Measurements from ENCODE around the gene OR2L5.

OR2L5 gene

DNA sequence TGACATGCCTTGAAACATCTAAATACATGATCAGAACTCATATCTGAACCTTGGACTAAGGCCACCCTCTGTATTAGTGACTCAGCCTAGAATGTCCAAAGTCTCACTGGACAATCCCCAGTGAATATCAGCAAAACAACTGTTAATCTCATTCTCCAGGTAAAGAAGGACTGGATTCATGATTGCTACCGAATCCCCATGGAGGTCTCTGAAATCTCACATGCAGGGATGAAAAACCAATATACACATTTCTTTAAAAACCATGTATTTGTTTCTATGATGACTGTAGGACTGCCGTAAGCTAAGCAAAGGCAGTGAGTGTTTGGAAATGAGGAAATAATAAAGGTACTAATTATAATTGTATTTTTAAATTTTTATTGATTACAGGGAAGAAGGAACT lies 33.1 kb downstream of the OR2L5 start, which contains the start of gene OR2L3:
Gene OR2L3, plus strand, starts transcription at position 301 of the 400 bp plus-strand sequence. CDS start 13,846 bp downstream, outside the sequence.
- Histone ChIP-seq H3K27me3 (ENCODE audit: control insufficient read depth in 1 of 2, insufficient read depth in 2 of 2, low read length in 2 of 2) (no peaks in the 10 kb centered on the region), H3K9ac (ENCODE audit: low read length in 2 of 2) (no peak within 1 kb of the TSS), H3K4me3 (ENCODE audit: low read length in 2 of 2) (no peak within 1 kb of the TSS), H3K9me3 (ENCODE audit: control insufficient read depth in 2 of 2, low read length in 2 of 2) (no peaks in the 10 kb centered on the region), H3K27ac (ENCODE audit: low read length) (no peak within 1 kb of the TSS), H3K36me3 (ENCODE audit: control insufficient read depth in 2 of 2, insufficient read depth in 2 of 2, low read length in 2 of 2) (no peaks in the 10 kb centered on the region), H3K4me1 (ENCODE audit: control insufficient read depth, insufficient read depth, low read length) (no peaks in the 10 kb centered on the region)

DNA sequence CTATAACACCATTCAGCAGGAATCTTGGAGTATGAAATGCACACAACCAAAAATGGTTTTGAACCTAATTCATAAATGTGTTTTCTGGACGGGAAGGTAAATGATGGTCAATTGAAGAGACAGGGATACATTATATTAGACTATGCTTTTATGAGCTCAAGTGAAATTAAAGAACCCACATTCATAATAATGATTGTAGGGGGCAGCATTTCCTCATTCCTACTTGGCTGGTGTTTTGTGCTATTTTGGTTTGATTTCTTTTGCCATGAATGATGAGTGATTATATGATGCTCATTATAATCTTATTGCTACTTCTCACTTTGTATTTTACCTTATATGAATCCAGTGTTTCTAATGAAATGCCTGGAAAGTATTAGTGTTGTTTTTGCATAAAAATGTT lies 33.5 kb downstream of the OR2L5 start:
- no peak overlapping the region for H3K27ac ChIP-seq (ENCODE audit: low read length)
- H3K9ac ChIP-seq (ENCODE audit: low read length in 2 of 2): no peak overlapping the region
- H3K27me3 ChIP-seq (ENCODE audit: control insufficient read depth in 1 of 2, insufficient read depth in 2 of 2, low read length in 2 of 2): no peaks in the 10 kb centered on the region
- H3K4me3 ChIP-seq (ENCODE audit: low read length in 2 of 2): no peak overlapping the region
- no peaks in the 10 kb centered on the region for H3K36me3 ChIP-seq (ENCODE audit: control insufficient read depth in 2 of 2, insufficient read depth in 2 of 2, low read length in 2 of 2)
- no peaks in the 10 kb centered on the region for H3K4me1 ChIP-seq (ENCODE audit: control insufficient read depth, insufficient read depth, low read length)
- H3K9me3 ChIP-seq (ENCODE audit: control insufficient read depth in 2 of 2, low read length in 2 of 2): no peaks in the 10 kb centered on the region

- Histone ChIP-seq H3K4me1 (ENCODE audit: control insufficient read depth, insufficient read depth, low read length) (no peaks in the 10 kb centered on the region), H3K27me3 (ENCODE audit: control insufficient read depth in 1 of 2, insufficient read depth in 2 of 2, low read length in 2 of 2) (no peaks in the 10 kb centered on the region), H3K36me3 (ENCODE audit: control insufficient read depth in 2 of 2, insufficient read depth in 2 of 2, low read length in 2 of 2) (no peaks in the 10 kb centered on the region)
Measured at GRCh38 chr1:248054671-248055070, 41.2 kb downstream of the OR2L5 start.

DNA sequence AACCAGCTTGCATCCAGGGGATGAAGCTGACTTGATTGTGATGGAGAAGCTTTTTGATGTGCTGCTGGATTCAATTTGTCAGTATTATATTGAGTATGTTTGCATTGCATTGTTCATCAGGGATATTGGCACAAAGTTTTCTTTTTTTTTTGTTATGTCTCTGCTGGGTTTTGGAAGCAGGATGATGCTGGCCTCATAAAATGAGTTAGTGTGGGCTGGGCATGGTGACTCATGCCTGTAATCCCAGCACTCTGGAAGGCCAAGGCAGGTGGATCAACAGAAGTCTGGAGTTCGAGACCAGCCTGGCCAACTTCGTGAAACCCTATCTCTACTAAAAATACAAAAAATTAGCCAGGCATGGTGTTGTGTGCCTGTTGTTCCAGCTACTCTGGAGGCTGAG lies 41.8 kb downstream of the OR2L5 start:
- H3K27me3 ChIP-seq (ENCODE audit: control insufficient read depth in 1 of 2, insufficient read depth in 2 of 2, low read length in 2 of 2): no peaks in the 10 kb centered on the region
- no peaks in the 10 kb centered on the region for H3K4me1 ChIP-seq (ENCODE audit: control insufficient read depth, insufficient read depth, low read length)
- H3K9ac ChIP-seq (ENCODE audit: low read length in 2 of 2): no peak overlapping the region
- no peaks in the 10 kb centered on the region for H3K9me3 ChIP-seq (ENCODE audit: control insufficient read depth in 2 of 2, low read length in 2 of 2)
- H3K27ac ChIP-seq (ENCODE audit: low read length): no peak overlapping the region
- no peaks in the 10 kb centered on the region for H3K36me3 ChIP-seq (ENCODE audit: control insufficient read depth in 2 of 2, insufficient read depth in 2 of 2, low read length in 2 of 2)
- no peak overlapping the region for H3K4me3 ChIP-seq (ENCODE audit: low read length in 2 of 2)

More at GRCh38 chr1:248054671-248055070, 41.2 kb downstream of the OR2L5 start:
- no peak overlapping the region for H3K4me3 ChIP-seq (ENCODE audit: low read length in 2 of 2)
- H3K27ac ChIP-seq (ENCODE audit: low read length): no peak overlapping the region
- H3K9me3 ChIP-seq (ENCODE audit: control insufficient read depth in 2 of 2, low read length in 2 of 2): no peaks in the 10 kb centered on the region
- H3K9ac ChIP-seq (ENCODE audit: low read length in 2 of 2): no peak overlapping the region

DNA sequence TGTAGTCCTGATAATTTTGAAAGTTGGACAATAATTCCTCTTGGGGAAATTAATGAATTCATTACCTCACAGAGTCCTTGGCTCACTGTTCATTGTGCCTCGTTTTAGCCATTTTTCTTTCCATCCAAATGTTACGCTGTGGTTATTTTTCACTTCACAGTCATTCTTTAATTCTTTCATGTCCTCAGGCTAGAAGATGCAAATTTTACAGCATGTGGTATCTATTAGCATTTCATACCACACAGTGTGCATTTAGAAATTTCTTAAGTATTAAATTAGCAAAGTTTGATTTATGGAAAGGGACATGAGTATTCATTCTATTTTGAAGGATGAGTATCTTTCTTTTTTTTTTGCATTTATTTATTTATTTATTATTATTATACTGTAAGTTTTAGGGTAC lies 51.6 kb downstream of the OR2L5 start:
- Histone ChIP-seq H3K9ac (ENCODE audit: low read length in 2 of 2) (no peak overlapping the region), H3K4me1 (ENCODE audit: control insufficient read depth, insufficient read depth, low read length) (no peaks in the 10 kb centered on the region), H3K4me3 (ENCODE audit: low read length in 2 of 2) (no peak overlapping the region), H3K9me3 (ENCODE audit: control insufficient read depth in 2 of 2, low read length in 2 of 2) (no peaks in the 10 kb centered on the region), H3K36me3 (ENCODE audit: control insufficient read depth in 2 of 2, insufficient read depth in 2 of 2, low read length in 2 of 2) (no peaks in the 10 kb centered on the region), H3K27me3 (ENCODE audit: control insufficient read depth in 1 of 2, insufficient read depth in 2 of 2, low read length in 2 of 2) (no peaks in the 10 kb centered on the region), H3K27ac (ENCODE audit: low read length) (no peak overlapping the region)

GRCh38 chr1:248065604-248066003 lies 52.1 kb downstream of the OR2L5 start:
- Histone ChIP-seq H3K9me3 (ENCODE audit: control insufficient read depth in 2 of 2, low read length in 2 of 2) (no peaks in the 10 kb centered on the region), H3K4me1 (ENCODE audit: control insufficient read depth, insufficient read depth, low read length) (no peaks in the 10 kb centered on the region), H3K36me3 (ENCODE audit: control insufficient read depth in 2 of 2, insufficient read depth in 2 of 2, low read length in 2 of 2) (no peaks in the 10 kb centered on the region), H3K27ac (ENCODE audit: low read length) (no peak overlapping the region), H3K9ac (ENCODE audit: low read length in 2 of 2) (no peak overlapping the region), H3K27me3 (ENCODE audit: control insufficient read depth in 1 of 2, insufficient read depth in 2 of 2, low read length in 2 of 2) (no peaks in the 10 kb centered on the region), H3K4me3 (ENCODE audit: low read length in 2 of 2) (no peak overlapping the region)
